HL-60 (cell line): Measurements from ENCODE around the gene WDR64.

ENCODE experiments used
- DNase-seq, 2 experiments: peaks; one replicate each; pipeline ENCODE4 v3.0.0-alpha.2; 2010 to 2020; ENCODE audit warnings: low read depth in 1 of 2, low spot score in 1 of 2
- H3K27ac ChIP-seq: fragments of 250-450 bp; sonication (Bioruptor Pico); replicated peaks from 2 replicates; pipeline ENCODE4 v1.5.1; 2020; ENCODE audit warnings: mild to moderate bottlenecking, moderate library complexity
- H3K27me3 ChIP-seq: fragments of 250-450 bp; sonication (Bioruptor Pico); 2 replicates; pipeline ENCODE4 v1.5.1; 2021; ENCODE audit warnings: mild to moderate bottlenecking, moderate library complexity; ENCODE audit not compliant: insufficient read depth, poor library complexity, severe bottlenecking
- H3K4me3 ChIP-seq: replicated peaks from 2 replicates; pipeline ENCODE4 v1.5.1; 2011; ENCODE audit warnings: mild to moderate bottlenecking, control low read depth, low read length; ENCODE audit not compliant: insufficient read depth
- CTCF ChIP-seq: IDR thresholded peaks from one replicate; pipeline ENCODE4 v1.5.1; 2011; ENCODE audit warnings: low read length, control low read depth, inconsistent platforms; ENCODE audit not compliant: insufficient read depth
- GABPA ChIP-seq: IDR thresholded peaks from 2 replicates; pipeline ENCODE4 v1.6.1; 2012; ENCODE audit warnings: low read depth
- POLR2AphosphoS5 ChIP-seq: IDR thresholded peaks from 2 replicates; pipeline ENCODE4 v1.6.1; 2012; ENCODE audit warnings: low read depth
- SPI1 ChIP-seq: IDR thresholded peaks from 2 replicates; pipeline ENCODE4 v1.6.1; 2012; ENCODE audit warnings: low read depth, mild to moderate bottlenecking, borderline replicate concordance
- TF ChIP-seq, protein P1 (sequence below): IDR thresholded peaks from 2 replicates; pipeline ENCODE4 v1.6.1; 2012; ENCODE audit warnings: low read depth; ENCODE audit not compliant: insufficient replicate concordance

The WDR64 gene

DNA sequence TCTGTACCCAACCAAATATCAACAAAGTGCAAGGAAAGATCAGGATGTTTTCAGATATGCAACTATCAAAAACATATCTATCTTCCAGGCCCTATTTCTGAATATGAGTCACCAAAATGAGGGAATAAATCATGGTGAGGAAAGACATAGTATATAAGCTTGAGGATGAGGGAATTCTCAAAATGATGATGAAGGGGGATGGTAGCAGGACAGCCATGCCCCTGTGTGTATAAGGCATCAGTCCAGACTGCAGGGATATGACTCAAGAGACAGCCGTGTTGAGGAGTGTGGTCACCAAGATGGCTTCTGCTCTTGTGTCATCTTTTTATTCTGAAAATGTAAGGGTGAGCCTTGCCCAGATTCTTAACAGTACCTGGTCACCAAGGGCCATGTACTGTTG is 4.4 kb upstream of the WDR64 start:
- Histone ChIP-seq H3K27ac (no peak overlapping the region), H3K27me3 (no peaks in the 10 kb centered on the region), H3K4me3 (no peak overlapping the region)
- DNase-seq = no peak
- TF ChIP-seq, protein P1, sequence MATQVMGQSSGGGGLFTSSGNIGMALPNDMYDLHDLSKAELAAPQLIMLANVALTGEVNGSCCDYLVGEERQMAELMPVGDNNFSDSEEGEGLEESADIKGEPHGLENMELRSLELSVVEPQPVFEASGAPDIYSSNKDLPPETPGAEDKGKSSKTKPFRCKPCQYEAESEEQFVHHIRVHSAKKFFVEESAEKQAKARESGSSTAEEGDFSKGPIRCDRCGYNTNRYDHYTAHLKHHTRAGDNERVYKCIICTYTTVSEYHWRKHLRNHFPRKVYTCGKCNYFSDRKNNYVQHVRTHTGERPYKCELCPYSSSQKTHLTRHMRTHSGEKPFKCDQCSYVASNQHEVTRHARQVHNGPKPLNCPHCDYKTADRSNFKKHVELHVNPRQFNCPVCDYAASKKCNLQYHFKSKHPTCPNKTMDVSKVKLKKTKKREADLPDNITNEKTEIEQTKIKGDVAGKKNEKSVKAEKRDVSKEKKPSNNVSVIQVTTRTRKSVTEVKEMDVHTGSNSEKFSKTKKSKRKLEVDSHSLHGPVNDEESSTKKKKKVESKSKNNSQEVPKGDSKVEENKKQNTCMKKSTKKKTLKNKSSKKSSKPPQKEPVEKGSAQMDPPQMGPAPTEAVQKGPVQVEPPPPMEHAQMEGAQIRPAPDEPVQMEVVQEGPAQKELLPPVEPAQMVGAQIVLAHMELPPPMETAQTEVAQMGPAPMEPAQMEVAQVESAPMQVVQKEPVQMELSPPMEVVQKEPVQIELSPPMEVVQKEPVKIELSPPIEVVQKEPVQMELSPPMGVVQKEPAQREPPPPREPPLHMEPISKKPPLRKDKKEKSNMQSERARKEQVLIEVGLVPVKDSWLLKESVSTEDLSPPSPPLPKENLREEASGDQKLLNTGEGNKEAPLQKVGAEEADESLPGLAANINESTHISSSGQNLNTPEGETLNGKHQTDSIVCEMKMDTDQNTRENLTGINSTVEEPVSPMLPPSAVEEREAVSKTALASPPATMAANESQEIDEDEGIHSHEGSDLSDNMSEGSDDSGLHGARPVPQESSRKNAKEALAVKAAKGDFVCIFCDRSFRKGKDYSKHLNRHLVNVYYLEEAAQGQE = no peak
- TF ChIP-seq SPI1 (no peak), POLR2AphosphoS5 (no peak), CTCF (no peak), GABPA (no peak)

- TF ChIP-seq CTCF (no peak), SPI1 (no peak)
- Histone ChIP-seq H3K4me3 (no peak overlapping the region), H3K27me3 (no peaks in the 10 kb centered on the region), H3K27ac (no peak overlapping the region)
- no peak for DNase-seq
Observed at GRCh38 chr1:241648159-241648558, 3.9 kb upstream of the WDR64 start.

- Histone ChIP-seq H3K27ac (no peak overlapping the region), H3K4me3 (no peak overlapping the region), H3K27me3 (peaks cover 3% of the 10 kb centered on the region)
- DNase-seq = no peak
- TF ChIP-seq SPI1 (no peak), POLR2AphosphoS5 (no peak), GABPA (no peak), CTCF (no peak)
- TF ChIP-seq, protein P1 = no peak
Observed at GRCh38 chr1:241654019-241654418, 1.9 kb downstream of the WDR64 start.

DNA sequence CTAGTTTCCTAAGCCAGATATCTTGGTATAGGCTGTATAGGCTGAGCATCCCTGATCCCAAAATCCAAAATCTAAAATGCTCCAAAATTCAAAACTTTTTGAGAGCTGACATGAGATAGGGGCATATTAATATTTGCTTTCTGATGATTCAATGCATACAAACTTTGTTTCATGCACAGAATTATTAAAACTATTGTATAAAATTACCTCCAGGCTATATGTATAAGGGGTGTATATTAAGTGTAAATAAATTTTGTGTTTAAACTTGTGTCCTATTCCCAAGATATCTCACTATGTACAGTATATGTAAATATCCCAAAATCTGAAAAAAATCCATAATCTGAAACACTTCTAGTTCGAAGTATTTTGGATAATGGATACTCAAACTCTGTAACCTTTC is 2.6 kb downstream of the WDR64 start:
- Histone ChIP-seq H3K4me3 (no peak overlapping the region), H3K27me3 (peaks cover 3% of the 10 kb centered on the region), H3K27ac (no peak overlapping the region)
- DNase-seq = no peak
- no peak for TF ChIP-seq CTCF
- TF ChIP-seq GABPA = no peak
- no peak for TF ChIP-seq SPI1
- TF ChIP-seq POLR2AphosphoS5 = no peak
- TF ChIP-seq, protein P1 = no peak
